ENCODE data around the gene SPP2.

DNA sequence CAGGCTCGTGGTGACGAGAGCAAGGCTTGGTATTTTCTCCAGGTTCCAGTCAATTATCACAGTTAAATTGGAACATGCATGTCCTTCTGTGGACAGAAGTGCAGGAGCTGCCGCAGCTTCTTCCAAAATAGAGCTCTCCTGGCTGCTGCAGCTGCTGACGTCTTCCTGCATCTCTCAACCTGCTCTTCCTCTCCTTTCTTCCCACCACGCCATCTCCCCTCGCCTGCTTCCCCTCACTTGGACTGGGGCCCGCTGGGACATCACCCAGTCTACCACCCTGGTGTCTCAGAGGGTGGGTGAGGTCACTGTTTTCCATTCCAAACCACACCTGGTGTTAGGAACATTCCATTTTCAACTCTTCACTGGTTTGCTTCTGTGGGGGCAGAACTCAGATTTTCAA is 41.4 kb downstream of the SPP2 start:
- TF ChIP-seq, protein P1, sequence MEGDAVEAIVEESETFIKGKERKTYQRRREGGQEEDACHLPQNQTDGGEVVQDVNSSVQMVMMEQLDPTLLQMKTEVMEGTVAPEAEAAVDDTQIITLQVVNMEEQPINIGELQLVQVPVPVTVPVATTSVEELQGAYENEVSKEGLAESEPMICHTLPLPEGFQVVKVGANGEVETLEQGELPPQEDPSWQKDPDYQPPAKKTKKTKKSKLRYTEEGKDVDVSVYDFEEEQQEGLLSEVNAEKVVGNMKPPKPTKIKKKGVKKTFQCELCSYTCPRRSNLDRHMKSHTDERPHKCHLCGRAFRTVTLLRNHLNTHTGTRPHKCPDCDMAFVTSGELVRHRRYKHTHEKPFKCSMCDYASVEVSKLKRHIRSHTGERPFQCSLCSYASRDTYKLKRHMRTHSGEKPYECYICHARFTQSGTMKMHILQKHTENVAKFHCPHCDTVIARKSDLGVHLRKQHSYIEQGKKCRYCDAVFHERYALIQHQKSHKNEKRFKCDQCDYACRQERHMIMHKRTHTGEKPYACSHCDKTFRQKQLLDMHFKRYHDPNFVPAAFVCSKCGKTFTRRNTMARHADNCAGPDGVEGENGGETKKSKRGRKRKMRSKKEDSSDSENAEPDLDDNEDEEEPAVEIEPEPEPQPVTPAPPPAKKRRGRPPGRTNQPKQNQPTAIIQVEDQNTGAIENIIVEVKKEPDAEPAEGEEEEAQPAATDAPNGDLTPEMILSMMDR (IDR thresholded peaks at IDR 0.05), result no peak
- TF ChIP-seq POLR2A (IDR thresholded peaks at IDR 0.05) (no peak), POLR2AphosphoS5 (IDR thresholded peaks at IDR 0.05) (no peak)
